ENCODE measurements around the gene TTC24.
A peak's percentile ranks its signal among the peaks of the same experiment; 100 is the strongest.
"Not testable (repeated sequence)": the region's sequence is repeated elsewhere in the genome, so short reads cannot be mapped to it uniquely, and the experiment has no call there.

The TTC24 gene

DNA sequence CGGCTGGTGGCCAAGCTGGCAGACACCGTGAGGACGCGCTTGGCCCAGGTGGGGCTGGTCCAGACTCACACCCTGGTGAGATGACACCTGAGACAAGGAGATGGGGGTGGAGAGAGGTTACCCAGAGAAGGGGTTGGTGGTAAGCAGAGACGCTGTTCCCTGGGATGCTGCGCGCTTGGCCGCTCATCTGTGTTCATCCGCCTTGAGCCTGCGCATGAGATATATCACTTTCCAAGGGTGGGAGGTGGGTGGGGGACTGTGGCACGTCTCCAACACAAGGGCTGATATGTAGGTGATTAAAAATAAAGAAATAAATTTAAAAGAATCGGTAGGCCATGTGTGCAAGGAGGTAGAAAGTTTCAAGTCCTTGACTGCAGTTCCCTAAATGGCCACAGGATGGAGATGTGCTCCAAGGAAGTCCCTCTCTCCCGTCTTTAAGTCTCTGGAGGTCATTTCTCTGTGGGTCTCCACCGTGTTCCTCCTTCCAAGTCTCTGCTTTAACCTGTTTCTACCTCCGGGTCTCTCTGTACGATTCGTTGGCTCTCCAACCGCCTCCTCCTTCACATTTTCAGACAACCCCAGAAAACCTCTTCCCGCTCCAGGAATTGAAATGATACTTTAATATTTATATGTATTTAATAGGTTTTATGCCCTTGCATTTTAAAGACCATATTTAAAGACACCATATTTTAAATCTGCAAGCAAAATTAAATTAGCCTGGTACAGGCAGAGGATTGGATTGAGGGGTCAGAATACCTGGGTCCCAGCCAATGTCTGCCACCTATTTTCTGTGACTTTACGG, 4.5 kb downstream of the TTC24 start:
- H3K4me3 ChIP-seq (ENCODE audit: control insufficient read depth, low read depth, low read length), result no peak overlapping the region
- DNase-seq (ENCODE audit: low read depth), result peak; percentile 54
- peak; percentile 85 for TF ChIP-seq CTCF (IDR thresholded peaks at IDR 0.05; ENCODE audit: control insufficient read depth, insufficient read depth, low read depth, low read length, missing control alignments)

GRCh38 chr1:156584813-156585212, 5.3 kb downstream of the TTC24 start:
- no peak for TF ChIP-seq CTCF (IDR thresholded peaks at IDR 0.05; ENCODE audit: control insufficient read depth, insufficient read depth, low read depth, low read length, missing control alignments)
- no peak for DNase-seq (ENCODE audit: low read depth)
- no peak overlapping the region for H3K4me3 ChIP-seq (ENCODE audit: control insufficient read depth, low read depth, low read length)

- DNase-seq (ENCODE audit: low read depth), result no peak
- no peak overlapping the region for H3K4me3 ChIP-seq (ENCODE audit: control insufficient read depth, low read depth, low read length)
Observed at GRCh38 chr1:156586323-156586722, 6.8 kb downstream of the TTC24 start.

GRCh38 chr1:156586892-156587477, 7.5 kb downstream of the TTC24 start:
- TF ChIP-seq CTCF (IDR thresholded peaks at IDR 0.05; ENCODE audit: control insufficient read depth, insufficient read depth, low read depth, low read length, missing control alignments), result no peak
- no peak overlapping the region for H3K4me3 ChIP-seq (ENCODE audit: control insufficient read depth, low read depth, low read length)
- DNase-seq (ENCODE audit: low read depth), result no peak

More at GRCh38 chr1:156586323-156586722, 6.8 kb downstream of the TTC24 start:
- TF ChIP-seq CTCF (IDR thresholded peaks at IDR 0.05; ENCODE audit: control insufficient read depth, insufficient read depth, low read depth, low read length, missing control alignments), result no peak

DNA sequence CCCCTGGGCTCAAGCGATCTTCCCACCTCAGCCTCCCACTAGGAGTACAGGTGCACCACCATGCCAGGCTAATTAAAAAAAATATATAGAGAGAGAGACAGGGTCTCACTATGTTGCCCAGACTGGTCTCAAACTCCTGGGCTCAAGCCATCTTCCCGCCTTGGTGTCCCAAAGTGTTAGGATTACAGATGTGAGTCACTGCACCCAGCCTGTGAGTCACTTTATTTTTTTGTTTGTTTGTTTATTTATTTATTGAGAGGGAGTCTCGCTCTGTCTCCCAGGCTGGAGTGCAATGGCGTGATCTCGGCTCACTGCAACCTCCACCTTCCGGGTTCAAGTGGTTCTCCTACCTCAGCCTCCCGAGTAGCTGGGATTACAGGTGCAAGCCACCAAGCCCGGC, 8.4 kb downstream of the TTC24 start:
- not testable (repeated sequence) for DNase-seq (ENCODE audit: low read depth); H3K4me3 ChIP-seq (ENCODE audit: control insufficient read depth, low read depth, low read length)

GRCh38 chr1:156589546-156589945, 10.0 kb downstream of the TTC24 start:
- DNase-seq (ENCODE audit: low read depth), result no peak
- H3K4me3 ChIP-seq (ENCODE audit: control insufficient read depth, low read depth, low read length), result no peak overlapping the region
- TF ChIP-seq CTCF (IDR thresholded peaks at IDR 0.05; ENCODE audit: control insufficient read depth, insufficient read depth, low read depth, low read length, missing control alignments), result no peak
